Uterus (tissue), 4 donors: ENCODE measurements around the gene CDC42EP3. TPM values are rescaled to one million over a fixed set of nuclear protein-coding genes. Genes with fewer than 3 reads are reported as not detected.
A peak's percentile ranks its signal among the peaks of the same experiment; 100 is the strongest.

Source experiments
- DNase-seq, 2 donors: peaks; one replicate each; pipeline ENCODE4 v3.0.0-alpha.2; 2019 to 2020
- H3K27ac ChIP-seq, 2 donors: fragments of 200-600 bp; sonication (generic); 1 replicate in 1 of 2; 2 replicates in 1 of 2; pipeline ENCODE4 v1.5.1; 2016 to 2018
- H3K27me3 ChIP-seq, 2 donors: fragments of 200-600 bp; sonication (generic); one replicate each; pipeline ENCODE4 v1.5.1; 2018 to 2019; ENCODE audit warnings: control low read depth in 1 of 2
- H3K36me3 ChIP-seq, 2 donors: fragments of 200-600 bp; sonication (generic); one replicate each; pipeline ENCODE4 v1.5.1; 2019; ENCODE audit warnings: control low read depth in 1 of 2
- H3K4me1 ChIP-seq, 2 donors: fragments of 200-600 bp; sonication (generic); one replicate each; pipeline ENCODE4 v1.5.1; 2018 to 2019; ENCODE audit warnings: control low read depth in 1 of 2
- H3K4me3 ChIP-seq, 2 donors: fragments of 200-600 bp; sonication (generic); 1 replicate in 1 of 2; 2 replicates in 1 of 2; pipeline ENCODE4 v1.5.1; 2018 to 2019; ENCODE audit warnings: mild to moderate bottlenecking in 1 of 2
- H3K9me3 ChIP-seq, 2 donors: fragments of 200-600 bp; sonication (generic); one replicate each; pipeline ENCODE4 v1.5.1; 2019; ENCODE audit warnings: control low read depth in 1 of 2
- CTCF ChIP-seq, 4 experiments: fragments of 200-600 bp in 2 of 4; fragments of 450-650 bp in 2 of 4; sonication (generic) in 2 of 4; IDR thresholded peaks; one replicate each; pipeline ENCODE4 v1.5.1; 2016 to 2019; ENCODE audit warnings: antibody characterized with exemption in 4 of 4, mild to moderate bottlenecking in 2 of 4, moderate library complexity in 1 of 4
- POLR2A ChIP-seq, 2 donors: fragments of 450-650 bp; IDR thresholded peaks; one replicate each; pipeline ENCODE4 v1.6.1; 2016; ENCODE audit warnings: antibody characterized with exemption in 2 of 2, mild to moderate bottlenecking in 1 of 2, moderate library complexity in 1 of 2
- intact Hi-C: fragments of 100-400 bp; cut with DNase I; formaldehyde crosslinking; loops from one replicate; pipeline ENCODE4 v1.15.1; 2023; ENCODE audit warnings: low total_unique reads
- total RNA-seq, 4 donors: library from RNA; depleted of rRNA in 3 of 4; stranded (reverse); fragments of >200 nt in 3 of 4; gene quantifications; one replicate each; pipeline versions ENCODE4 v1.1.0 to v1.2.4, GENCODE V29; 2014 to 2023
- donor health status: DM: yes; HTN: yes; CAD: no.

Gene CDC42EP3
- total RNA-seq, 4 donors from 2014 or later, result 24.7 to 93.0 (median 57.3) TPM

GRCh38 chr2:37648331-37649011 is 23.0 kb downstream of the CDC42EP3 start:
- Histone ChIP-seq H3K27ac (peak overlapping the region; percentile 49 to 62), H3K4me3 (no peak overlapping the region), H3K9me3 (no peaks in the 10 kb centered on the region), H3K4me1 (peaks cover 6 to 8% of the 10 kb centered on the region in 2 donors), H3K36me3 (no peaks in the 10 kb centered on the region), H3K27me3 (no peaks in the 10 kb centered on the region)
- intact Hi-C loops, result no loop called here
- TF ChIP-seq POLR2A (IDR thresholded peaks at IDR 0.05) (no peak), CTCF (IDR thresholded peaks at IDR 0.05) (peak in 1 of 4 experiments; percentile 6)
- peak in 1 of 2 donors; percentile 50 for DNase-seq

GRCh38 chr2:37647971-37648330 is 23.5 kb downstream of the CDC42EP3 start:
- no peak overlapping the region for H3K4me3 ChIP-seq
- H3K36me3 ChIP-seq, result no peaks in the 10 kb centered on the region
- TF ChIP-seq CTCF (IDR thresholded peaks at IDR 0.05) (no peak), POLR2A (IDR thresholded peaks at IDR 0.05) (no peak)
- DNase-seq, result no peak
- intact Hi-C loops, result no loop called here
- H3K27me3 ChIP-seq, result no peaks in the 10 kb centered on the region
- H3K4me1 ChIP-seq, result peaks cover 6 to 8% of the 10 kb centered on the region in 2 donors
- H3K9me3 ChIP-seq, result no peaks in the 10 kb centered on the region
- peak overlapping the region; percentile 49 to 62 for H3K27ac ChIP-seq

GRCh38 chr2:37645836-37646235 is 25.6 kb downstream of the CDC42EP3 start:
- H3K9me3 ChIP-seq, result no peaks in the 10 kb centered on the region
- H3K27me3 ChIP-seq, result no peaks in the 10 kb centered on the region
- no peaks in the 10 kb centered on the region for H3K36me3 ChIP-seq
- TF ChIP-seq CTCF (IDR thresholded peaks at IDR 0.05) (no peak), POLR2A (IDR thresholded peaks at IDR 0.05) (no peak)
- intact Hi-C loops, result no loop called here
- peaks cover 3 to 6% of the 10 kb centered on the region in 2 donors for H3K4me1 ChIP-seq
- DNase-seq, result no peak
- peak overlapping the region; percentile 7 to 23 for H3K27ac ChIP-seq
- no peak overlapping the region for H3K4me3 ChIP-seq

GRCh38 chr2:37645362-37645761 is 26.1 kb downstream of the CDC42EP3 start:
- Histone ChIP-seq H3K4me1 (peaks cover 0 to 6% of the 10 kb centered on the region in 2 donors), H3K27ac (peak overlapping the region in 1 of 2 donors; percentile 7), H3K27me3 (no peaks in the 10 kb centered on the region), H3K36me3 (no peaks in the 10 kb centered on the region), H3K9me3 (no peaks in the 10 kb centered on the region), H3K4me3 (no peak overlapping the region)
- TF ChIP-seq CTCF (IDR thresholded peaks at IDR 0.05) (no peak), POLR2A (IDR thresholded peaks at IDR 0.05) (no peak)
- intact Hi-C loops, result no loop called here
- no peak for DNase-seq

GRCh38 chr2:37644191-37644590 is 27.3 kb downstream of the CDC42EP3 start:
- TF ChIP-seq CTCF (IDR thresholded peaks at IDR 0.05) (no peak), POLR2A (IDR thresholded peaks at IDR 0.05) (no peak)
- intact Hi-C loops, result no loop called here
- peaks cover 0 to 6% of the 10 kb centered on the region in 2 donors for H3K4me1 ChIP-seq

More at GRCh38 chr2:37644191-37644590, 27.3 kb downstream of the CDC42EP3 start:
- H3K4me3 ChIP-seq, result no peak overlapping the region
- no peak for DNase-seq
- no peaks in the 10 kb centered on the region for H3K27me3 ChIP-seq
- H3K27ac ChIP-seq, result no peak overlapping the region
- H3K36me3 ChIP-seq, result no peaks in the 10 kb centered on the region
- no peaks in the 10 kb centered on the region for H3K9me3 ChIP-seq
